Caki2 (cell line): Measurements from ENCODE around the gene RGL4. TPM values are rescaled to one million over a fixed set of nuclear protein-coding genes. Genes with fewer than 3 reads are reported as not detected.

Experiments used
- DNase-seq: peaks from one replicate; pipeline ENCODE4 v3.0.0-alpha.2; 2015; ENCODE audit warnings: low read depth
- in situ Hi-C: cut with HindIII; loops from 2 replicates; pipeline ENCODE4 v1.10.0; 2016; ENCODE audit warnings: low sequenced_read_pairs, low pct_unique_long_range_greater_than_20kb, mixed read lengths
- total RNA-seq: library from RNA; depleted of rRNA; stranded (reverse); fragments of >200 nt; shearing (Covaris generic); gene quantifications from 2 replicates; pipeline ENCODE4 v1.2.3, GENCODE V29; 2014; ENCODE audit warnings: low replicate concordance

The RGL4 gene
- total RNA-seq, 1 experiment from 2014 or later: not detected

DNA sequence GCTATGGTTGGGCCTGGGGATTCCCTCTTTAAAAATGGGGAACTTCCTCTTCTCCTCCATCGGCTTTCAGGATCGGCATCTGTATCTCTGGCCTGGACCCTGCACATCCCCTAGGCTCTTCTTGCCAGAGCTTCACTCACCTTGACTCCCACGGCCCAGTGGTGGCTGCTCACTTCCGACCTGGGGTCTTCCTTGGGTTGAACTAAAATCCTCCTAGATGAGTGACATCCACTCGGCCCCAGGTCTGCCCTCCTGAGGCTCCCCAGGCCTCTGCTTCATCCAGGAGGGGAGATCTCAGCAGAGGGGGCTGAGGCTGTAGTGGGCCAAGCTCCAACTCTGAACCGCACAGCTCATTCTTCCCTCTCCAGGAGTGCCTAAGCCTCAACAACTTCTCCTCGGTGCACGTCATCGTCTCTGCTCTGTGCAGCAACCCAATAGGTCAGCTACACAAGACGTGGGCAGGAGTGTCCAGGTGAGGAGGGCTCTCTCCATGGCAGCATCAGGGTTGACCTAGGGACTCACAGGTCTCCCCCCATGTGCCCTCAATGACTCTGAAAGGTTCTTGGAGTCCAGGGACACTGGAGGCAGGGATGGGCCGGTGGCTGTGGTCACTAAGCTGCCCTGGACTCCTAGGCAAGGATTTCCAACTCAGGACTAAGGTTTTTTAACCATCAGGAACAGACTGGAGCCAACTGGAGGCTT is 3.3 kb downstream of the RGL4 start:
- in situ Hi-C loops: no loop called here
- no peak for DNase-seq

DNA sequence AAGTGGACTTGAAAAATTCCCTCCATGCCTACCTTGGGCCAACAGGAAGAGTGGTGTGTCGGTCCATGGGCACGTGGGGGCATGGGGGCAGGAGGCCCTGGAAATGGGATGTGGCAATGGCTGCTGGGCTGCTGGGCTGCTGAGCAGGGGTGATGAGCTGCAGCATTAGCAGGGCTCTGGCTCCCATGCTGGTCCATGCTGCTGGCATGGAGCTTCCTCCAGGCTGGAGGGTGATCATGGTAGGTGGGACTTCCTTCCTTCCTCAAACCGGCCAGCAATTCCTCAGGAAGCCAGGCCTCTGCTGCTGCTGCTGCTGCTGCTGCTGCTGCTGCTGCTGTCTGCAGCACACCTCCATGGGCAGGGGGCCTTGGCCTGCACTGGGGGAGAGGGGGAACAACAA is 4.3 kb downstream of the RGL4 start:
- in situ Hi-C loops: no loop called here
- DNase-seq: no peak

DNA sequence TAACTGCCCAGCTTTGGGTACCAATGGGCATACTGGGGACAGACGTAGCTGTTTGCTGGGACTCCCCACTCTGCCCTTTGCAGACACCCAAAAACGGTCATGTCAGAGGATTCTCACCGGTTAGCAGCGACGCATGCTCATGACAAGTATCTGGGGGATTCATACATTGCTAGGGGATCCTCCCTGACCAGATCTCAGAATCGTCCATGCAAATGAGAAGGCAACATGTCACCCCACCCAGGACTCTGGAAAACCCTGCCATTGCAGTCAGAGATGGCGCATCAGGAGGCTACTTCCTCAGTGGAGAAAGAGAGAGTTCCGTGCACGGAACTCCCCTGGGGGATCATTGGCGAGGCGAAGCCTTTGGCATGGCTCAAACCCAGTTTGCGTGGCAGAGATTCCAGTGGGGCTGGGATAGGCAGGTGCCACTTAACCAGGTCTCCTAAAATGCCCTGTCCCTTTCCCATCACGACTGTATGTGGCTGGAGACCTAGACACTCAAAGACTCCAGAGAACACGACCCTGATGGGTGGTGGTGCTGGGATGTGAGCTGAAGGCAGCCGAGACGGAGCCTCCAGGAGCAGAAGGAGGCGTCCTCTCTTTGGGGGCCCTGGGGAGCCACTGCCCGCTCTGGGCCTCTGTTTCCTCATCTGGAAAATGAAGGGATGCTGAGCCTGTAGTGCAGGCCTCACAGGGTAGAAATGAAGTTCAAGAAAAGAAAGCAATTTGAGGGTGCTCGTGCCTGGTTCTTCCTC is 4.9 kb downstream of the RGL4 start:
- in situ Hi-C loops: no loop called here

DNA sequence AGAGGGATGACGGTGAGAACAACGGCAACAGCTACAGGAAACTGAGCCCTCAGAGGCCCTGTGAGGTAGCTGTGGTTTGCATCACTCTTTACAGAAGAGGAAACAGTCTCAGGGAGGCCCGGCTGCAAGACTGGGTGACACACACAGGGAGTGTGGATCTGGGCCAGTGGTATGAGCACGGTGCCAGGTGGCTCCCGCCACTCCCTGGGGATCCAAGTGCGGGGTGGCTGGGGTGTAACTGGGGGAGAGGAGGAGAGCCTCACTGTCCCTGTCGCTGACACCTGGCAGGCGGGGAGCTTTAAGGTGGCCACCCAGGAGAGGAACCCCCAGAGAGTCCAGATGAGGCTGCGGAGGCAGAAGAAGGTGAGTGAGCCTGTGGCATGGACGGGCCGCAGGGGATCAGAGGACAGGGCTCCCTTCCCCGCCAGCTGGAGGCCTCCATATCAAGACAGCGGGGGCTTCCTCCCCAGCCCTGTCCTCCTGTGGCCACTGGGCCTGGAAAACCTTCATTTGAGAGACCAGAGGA is 5.6 kb downstream of the RGL4 start:
- DNase-seq: no peak
- in situ Hi-C loops: no loop called here

More for the DNA sequence above, 4.9 kb downstream of the RGL4 start:
- no peak for DNase-seq

DNA sequence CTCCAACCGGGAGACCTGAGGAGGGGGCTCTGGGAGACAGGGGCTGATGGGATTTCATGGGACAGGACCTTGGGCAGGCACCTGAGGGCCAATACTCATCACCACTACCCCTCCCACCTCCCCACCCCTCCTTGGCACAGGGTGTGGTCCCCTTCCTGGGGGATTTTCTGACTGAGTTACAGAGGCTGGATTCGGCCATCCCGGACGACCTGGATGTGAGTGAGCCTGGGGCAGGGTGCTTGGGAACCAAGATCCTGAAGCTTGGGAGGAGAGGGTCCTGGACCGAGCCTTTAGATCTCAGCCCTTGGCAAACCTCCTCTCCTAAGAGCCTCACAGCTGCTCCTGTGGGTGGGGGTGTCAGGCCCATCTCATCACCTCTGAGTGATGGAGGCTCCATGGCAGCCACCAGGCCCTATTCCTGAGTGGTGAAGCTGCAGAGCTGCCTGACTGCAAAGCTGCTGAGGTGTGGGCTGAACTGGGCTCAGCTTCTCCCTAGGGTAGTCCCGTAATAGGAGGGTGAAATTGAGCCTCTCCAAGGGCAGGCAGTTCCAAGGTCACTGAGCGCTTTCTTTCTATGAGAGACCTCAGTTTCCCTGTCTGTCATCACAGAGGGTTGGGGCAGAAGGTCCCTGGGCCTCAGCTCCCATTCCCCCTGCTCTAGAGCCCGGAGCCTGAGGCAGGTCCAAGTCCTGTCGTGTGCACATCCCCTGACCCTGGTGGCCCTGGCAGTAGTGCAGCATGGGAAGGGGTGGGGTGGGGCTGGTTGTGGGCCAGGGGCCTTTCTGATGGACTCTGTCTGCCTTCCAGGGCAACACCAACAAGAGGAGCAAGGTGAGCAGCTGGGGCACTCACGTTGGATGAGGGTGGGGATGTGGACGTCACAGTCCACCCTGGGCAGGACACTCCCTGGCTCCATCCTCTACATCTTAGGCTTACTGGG is 6.5 kb downstream of the RGL4 start:
- DNase-seq: no peak
- in situ Hi-C loops: no loop called here

DNA sequence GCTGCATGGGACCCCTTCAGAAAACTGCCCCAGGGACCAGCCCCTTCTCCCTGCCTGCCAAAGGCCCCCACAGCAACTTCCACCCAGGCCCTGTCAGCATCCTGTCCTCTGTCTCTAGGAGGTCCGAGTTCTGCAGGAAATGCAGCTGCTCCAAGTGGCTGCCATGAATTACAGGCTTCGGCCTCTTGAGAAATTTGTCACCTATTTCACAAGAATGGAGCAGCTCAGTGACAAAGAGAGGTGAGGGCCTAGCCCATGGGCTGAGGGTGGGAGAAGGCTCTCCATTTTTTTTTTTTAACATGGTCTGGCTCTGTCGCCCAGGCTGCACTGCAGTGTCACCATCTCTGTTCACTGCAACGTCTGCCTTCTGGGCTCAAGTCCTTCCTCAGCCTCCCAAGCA is 7.3 kb downstream of the RGL4 start:
- DNase-seq: no peak
- in situ Hi-C loops: no loop called here

DNA sequence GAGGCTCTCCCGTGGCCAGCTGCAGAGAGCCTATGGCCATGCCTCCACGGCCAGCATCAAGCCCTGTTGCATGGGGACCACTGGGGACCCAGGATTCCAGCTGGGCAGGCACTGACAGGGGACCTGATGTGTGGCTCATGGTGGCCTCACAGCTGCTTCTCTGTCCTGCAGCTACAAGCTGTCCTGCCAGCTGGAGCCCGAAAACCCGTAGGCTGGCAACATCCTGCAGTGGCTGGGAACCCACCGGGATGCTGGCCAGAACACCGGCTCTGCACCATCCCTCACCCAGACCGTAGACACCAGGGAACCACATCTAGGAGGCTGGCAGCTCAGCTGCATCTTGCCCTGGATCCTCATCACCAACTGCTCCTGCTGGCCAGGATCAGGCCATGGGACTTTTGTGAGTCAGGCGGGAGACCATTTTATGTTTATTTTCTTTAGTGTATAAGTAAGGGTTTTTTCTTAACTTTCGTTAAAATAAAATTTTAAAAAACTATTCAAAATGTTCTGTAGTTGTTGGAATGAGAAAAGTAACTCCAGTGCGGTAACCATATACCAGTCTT is 7.9 kb downstream of the RGL4 start:
- in situ Hi-C loops: no loop called here
- no peak for DNase-seq

DNA sequence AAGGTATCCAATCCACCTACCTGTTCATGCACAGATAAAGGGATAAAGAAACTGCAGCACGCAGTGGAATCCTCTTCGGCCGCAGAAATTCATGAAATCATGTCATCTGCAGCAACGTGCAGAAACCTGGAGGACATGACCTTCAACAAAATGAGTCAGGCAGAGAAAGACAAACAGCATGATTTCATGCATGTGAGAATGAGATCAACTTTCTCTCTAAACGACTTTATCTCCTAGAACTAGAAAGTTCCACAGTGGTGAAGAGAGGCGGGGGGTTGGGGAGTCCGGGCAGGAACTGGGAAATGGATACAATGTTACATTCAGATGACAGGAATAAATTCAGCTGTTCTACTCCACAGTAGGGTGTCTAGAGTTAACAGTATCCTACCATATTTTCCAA is 9.9 kb downstream of the RGL4 start:
- DNase-seq: no peak
- in situ Hi-C loops: no loop called here

DNA sequence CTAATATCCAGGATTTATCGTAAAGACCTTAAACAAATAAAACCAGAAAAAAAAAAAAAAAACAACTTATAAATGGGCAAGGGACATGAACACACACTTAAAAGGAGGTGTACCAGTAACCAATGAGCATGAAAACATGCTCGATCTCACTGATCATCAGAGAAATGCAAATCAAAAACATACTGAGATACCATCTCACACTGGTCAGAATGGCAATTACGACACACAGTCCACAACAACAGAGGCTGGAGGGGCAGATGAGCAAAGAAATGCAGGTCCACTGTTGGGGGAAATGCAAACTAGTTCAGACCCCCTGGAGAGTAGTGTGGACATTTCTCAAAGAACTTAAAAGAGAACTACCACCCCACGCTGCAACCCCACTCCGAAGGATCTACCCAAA is 13.2 kb downstream of the RGL4 start:
- DNase-seq: no peak
- in situ Hi-C loops: no loop called here

DNA sequence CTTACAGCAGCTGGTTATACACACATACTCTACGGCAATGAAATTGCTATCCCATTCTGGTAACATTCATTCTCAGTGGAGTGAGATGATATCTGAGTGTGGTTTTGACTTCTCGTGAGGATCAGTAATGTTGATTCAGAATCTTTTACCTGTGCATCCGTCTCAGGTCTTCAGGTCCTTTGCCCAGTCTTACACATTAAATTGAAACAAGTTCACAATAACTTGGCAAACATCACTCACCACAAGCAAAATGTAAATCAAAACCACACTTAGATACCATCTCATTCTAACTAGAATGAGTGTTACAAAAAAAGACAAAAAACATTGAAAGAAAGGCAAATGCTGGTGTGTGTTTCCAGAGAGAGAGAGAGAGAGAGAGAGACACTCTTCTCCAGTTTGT is 14.0 kb downstream of the RGL4 start:
- DNase-seq: no peak
- in situ Hi-C loops: no loop called here

DNA sequence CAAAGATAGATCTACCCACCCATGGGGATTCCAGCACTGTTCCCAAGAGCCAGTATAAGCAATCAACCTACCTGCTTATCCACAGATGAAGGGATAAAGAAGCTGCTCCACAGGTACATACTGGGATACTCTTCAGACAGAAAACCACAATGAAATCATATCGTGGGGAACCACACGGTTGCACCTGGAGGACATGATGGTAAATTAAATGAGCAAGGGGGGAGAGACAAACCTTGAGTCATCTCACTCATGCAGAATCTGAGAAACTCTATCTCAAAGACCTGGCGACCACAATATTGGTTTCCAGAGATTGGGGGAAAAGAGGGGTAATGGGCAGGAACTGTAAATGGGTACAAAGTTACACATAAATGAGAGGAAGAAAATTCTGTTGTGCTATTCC is 14.5 kb downstream of the RGL4 start:
- DNase-seq: no peak
- in situ Hi-C loops: no loop called here

DNA sequence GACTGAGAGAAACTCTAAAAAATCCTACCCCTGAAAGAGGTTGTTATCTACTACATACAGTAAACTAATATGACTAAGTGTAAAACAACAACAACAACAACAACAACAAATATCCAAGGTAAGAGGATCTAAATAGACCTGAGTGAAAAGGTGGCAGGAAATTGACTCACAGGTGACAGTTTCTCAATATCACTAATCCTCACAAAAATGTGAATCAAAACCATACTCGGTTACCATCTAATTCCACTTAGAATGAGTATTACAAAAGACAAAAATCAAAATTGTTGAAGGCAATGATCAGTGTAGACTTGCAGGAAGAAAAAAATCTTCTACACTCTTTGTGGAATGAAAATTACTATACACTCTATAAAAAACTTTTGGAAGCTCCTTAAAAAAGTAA is 17.5 kb downstream of the RGL4 start:
- in situ Hi-C loops: no loop called here
- no peak for DNase-seq

DNA sequence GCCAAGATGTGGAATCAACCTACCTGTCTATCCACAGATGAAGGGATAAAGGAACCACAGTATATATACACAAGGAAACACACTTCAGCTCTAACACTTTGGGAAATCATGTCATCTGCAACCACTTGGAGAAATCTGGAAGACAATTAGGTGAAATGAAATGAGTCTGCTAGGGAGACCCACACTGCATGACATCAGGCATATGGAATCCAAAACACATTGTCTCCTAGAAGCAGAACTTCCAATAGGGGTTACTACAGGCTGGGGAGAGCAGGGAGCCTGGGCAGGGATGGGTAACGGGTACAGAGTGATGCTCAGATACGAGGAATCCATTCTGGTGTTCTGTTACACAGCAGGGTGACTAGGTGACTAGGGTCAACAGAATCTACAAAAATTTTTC is 18.3 kb downstream of the RGL4 start:
- in situ Hi-C loops: no loop called here
- DNase-seq: no peak

DNA sequence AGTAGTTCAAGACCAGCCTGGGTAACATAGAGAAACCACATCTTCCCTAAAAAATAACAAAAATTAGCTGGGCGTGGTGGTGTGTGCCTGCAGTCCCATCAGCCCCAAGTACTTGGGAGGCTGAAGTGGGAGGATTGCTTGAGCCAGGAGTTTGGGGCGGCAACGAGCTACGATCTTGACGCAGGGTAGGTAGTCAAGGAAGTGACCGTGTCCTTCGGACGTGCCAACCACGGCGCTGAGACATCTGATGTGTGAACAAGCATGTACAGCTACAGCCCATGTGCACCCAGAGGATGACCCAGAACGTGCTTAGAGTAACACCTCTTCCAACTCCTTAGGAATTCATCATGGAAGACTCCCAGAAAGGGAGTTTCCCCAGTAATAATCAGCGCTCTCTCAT is 21.4 kb downstream of the RGL4 start:
- DNase-seq: no peak
- in situ Hi-C loops: no loop called here

DNA sequence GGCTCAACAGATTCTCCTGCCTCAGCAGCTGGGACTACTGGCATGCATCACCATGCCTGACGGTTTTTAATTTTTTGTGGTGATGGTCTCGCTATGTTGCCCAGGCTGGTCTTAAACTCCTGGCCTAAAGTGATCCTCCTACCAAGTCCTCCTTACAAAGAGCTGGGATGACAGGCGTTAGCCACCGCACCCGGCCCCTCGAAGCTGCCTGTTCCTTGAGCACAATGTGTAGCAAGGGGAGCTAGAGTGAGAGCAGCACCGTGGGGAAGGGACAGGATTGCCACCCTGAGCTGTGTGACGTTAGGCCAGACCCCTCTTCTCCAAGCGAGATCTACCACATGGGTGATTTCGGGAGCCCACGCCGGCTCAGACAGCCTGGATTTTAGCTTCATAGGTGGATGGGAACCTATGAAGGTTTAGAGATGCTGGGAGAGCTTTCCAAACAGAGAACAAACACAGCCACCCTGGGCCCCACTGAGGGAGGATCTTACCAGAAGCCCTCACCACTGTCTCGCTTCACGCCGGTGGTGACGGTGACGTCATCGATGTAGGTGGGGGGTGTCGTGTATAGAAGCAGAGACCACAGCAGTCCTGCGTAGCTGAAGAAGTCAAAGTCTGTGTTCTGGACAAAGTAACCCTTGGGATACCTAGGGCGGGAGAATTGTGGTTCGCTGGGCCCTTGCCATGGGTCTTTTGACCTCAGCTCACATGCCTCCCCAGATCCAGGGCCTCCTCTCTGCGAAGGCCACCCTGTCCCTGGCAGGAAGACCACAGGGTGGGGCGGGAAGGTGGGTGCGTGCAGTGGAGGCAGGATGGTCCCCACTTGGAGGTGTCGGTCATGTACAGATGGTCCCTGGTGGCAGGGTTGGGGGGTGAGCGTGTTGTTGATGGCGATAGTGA is 23.1 kb downstream of the RGL4 start:
- in situ Hi-C loops: no loop called here

DNA sequence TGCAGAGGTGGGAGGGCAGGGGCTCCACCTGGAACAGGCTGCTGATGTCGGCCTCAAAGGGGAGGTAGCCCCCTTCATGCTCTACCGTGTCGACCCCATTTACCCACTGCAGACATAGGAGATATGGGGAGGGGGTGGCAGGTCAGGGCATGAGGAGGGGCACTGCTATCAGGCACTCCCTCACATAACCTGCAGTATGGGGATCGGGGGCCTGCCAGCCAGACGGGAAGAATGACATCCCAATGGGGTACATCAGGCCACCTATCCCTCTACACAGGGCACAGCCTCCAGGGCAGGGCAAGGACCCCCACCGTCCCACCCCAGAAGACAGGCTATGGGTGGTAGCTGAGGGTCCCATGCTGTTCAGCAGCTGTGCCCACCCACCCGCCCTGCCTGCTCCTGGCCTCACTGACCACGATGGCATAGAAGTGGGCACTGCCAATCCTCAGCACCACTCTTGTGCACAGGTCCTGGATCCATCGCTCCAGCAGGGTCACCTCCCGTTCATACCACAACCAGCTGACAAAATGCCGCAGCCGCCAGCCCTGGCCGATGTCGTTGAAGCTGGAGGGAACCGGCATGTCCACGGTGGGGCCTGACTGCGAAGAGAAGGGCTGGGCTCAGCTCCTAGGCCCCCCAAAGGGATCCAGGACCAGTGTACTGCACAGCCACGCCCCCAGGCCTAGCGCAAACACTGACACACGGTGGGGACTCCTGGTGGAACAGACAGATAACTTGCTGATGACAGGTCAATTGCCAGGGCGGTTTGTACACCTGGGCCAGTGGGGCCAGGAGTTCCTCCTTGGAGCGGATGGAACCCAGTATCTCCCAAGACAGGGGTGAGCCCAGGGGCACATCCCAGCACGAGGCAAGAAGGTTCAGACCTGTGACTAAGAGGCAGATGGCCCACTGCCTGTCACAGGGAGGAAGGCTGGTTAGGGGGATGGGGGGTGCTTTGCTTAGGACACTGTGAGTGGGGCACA is 24.1 kb downstream of the RGL4 start:
- in situ Hi-C loops: no loop called here
- no peak for DNase-seq

More for the DNA sequence above, 23.1 kb downstream of the RGL4 start:
- no peak for DNase-seq
